ENCODE results near the gene FBXO24. TPM values are rescaled to one million over a fixed set of nuclear protein-coding genes. Genes with fewer than 3 reads are reported as not detected.

FBXO24 gene
- total RNA-seq, 4 donors from 2014 or later = 0.34 to 0.44 TPM; not detected in 2

GRCh38 chr7:100595188-100595587 lies 9.1 kb downstream of the FBXO24 start:
- TF ChIP-seq CTCF (IDR thresholded peaks at IDR 0.05; ENCODE audit: low read depth) = no peak

GRCh38 chr7:100598425-100598824 lies 12.3 kb downstream of the FBXO24 start:
- no peak for TF ChIP-seq CTCF (IDR thresholded peaks at IDR 0.05; ENCODE audit: low read depth)

GRCh38 chr7:100599911-100600729 lies 14.0 kb downstream of the FBXO24 start:
- no peak for TF ChIP-seq CTCF (IDR thresholded peaks at IDR 0.05; ENCODE audit: low read depth)

- no peak for TF ChIP-seq CTCF (IDR thresholded peaks at IDR 0.05; ENCODE audit: low read depth)
Measured at GRCh38 chr7:100600730-100601038, 14.6 kb downstream of the FBXO24 start.

- no peak for TF ChIP-seq CTCF (IDR thresholded peaks at IDR 0.05; ENCODE audit: low read depth)
Measured at GRCh38 chr7:100602889-100603725, 17.0 kb downstream of the FBXO24 start.

- TF ChIP-seq CTCF (IDR thresholded peaks at IDR 0.05; ENCODE audit: low read depth) = no peak
Measured at GRCh38 chr7:100603726-100604027, 17.5 kb downstream of the FBXO24 start.

All from subcutaneous adipose tissue (tissue), 4 donors.